Hepatocyte (in vitro differentiated cells): ENCODE results near the gene TRIML2. TPM values are rescaled to one million over a fixed set of nuclear protein-coding genes. Genes with fewer than 3 reads are reported as not detected.

ENCODE experiments used
- DNase-seq: peaks from one replicate; pipeline ENCODE4 v3.0.0-alpha.2; 2016; ENCODE audit warnings: low spot score
- H2AFZ ChIP-seq: fragments of 200-600 bp; sonication (generic); 2 replicates; pipeline ENCODE4 v1.6.0; 2016; ENCODE audit warnings: antibody characterized with exemption, mild to moderate bottlenecking
- H3K27ac ChIP-seq: fragments of 200-600 bp; sonication (generic); 2 replicates; pipeline ENCODE4 v1.5.1; 2016; ENCODE audit warnings: mild to moderate bottlenecking
- H3K27me3 ChIP-seq: fragments of 200-600 bp; sonication (generic); 2 replicates; pipeline ENCODE4 v1.6.1; 2016
- H3K36me3 ChIP-seq: fragments of 200-600 bp; sonication (generic); replicated peaks from 2 replicates; pipeline ENCODE4 v1.5.1; 2016; ENCODE audit warnings: low read depth; ENCODE audit not compliant: insufficient read depth
- H3K4me1 ChIP-seq: fragments of 200-600 bp; sonication (generic); 2 replicates; pipeline ENCODE4 v1.5.1; 2016; ENCODE audit warnings: mild to moderate bottlenecking, moderate library complexity; ENCODE audit not compliant: insufficient read depth
- H3K4me2 ChIP-seq: fragments of 200-600 bp; sonication (generic); 2 replicates; pipeline ENCODE4 v1.6.0; 2016
- H3K4me3 ChIP-seq: fragments of 200-600 bp; sonication (generic); 2 replicates; pipeline ENCODE4 v1.5.1; 2016; ENCODE audit warnings: mild to moderate bottlenecking
- H3K79me2 ChIP-seq: fragments of 200-600 bp; sonication (generic); 2 replicates; pipeline ENCODE4 v1.6.0; 2017; ENCODE audit warnings: mild to moderate bottlenecking
- H3K9me2 ChIP-seq: fragments of 200-600 bp; sonication (generic); replicated peaks from 2 replicates; pipeline ENCODE4 v1.6.0; 2017; ENCODE audit warnings: mild to moderate bottlenecking; ENCODE audit not compliant: insufficient read depth
- H3K9me3 ChIP-seq: fragments of 200-600 bp; sonication (generic); 2 replicates; pipeline ENCODE4 v1.5.1; 2016; ENCODE audit warnings: low read depth, mild to moderate bottlenecking
- H4K20me1 ChIP-seq: fragments of 200-600 bp; sonication (generic); 2 replicates; pipeline ENCODE4 v1.6.0; 2016; ENCODE audit warnings: mild to moderate bottlenecking; ENCODE audit not compliant: insufficient read depth, poor library complexity, severe bottlenecking
- CTCF ChIP-seq: fragments of 200-600 bp; sonication (generic); IDR thresholded peaks from 2 replicates; pipeline ENCODE4 v1.5.1; 2016; ENCODE audit warnings: antibody characterized with exemption, mild to moderate bottlenecking; ENCODE audit not compliant: poor library complexity
- EZH2 ChIP-seq: fragments of 200-600 bp; sonication (generic); IDR thresholded peaks from 2 replicates; pipeline ENCODE4 v1.6.1; 2016; ENCODE audit warnings: antibody characterized with exemption, mild to moderate bottlenecking, borderline replicate concordance
- EZH2phosphoT487 ChIP-seq: fragments of 200-600 bp; sonication (generic); IDR thresholded peaks from one replicate; pipeline ENCODE4 v1.6.1; 2018; ENCODE audit warnings: antibody characterized with exemption, mild to moderate bottlenecking, low read depth, moderate library complexity; ENCODE audit not compliant: unreplicated experiment, severe bottlenecking
- WGBS: methylation state at CpG from one replicate; pipeline ENCODE4 v1.1.6; 2016; ENCODE audit warnings: low lambda C conversion rate; ENCODE audit errors: missing lambda C conversion rate; 5-methylcytosine and 5-hydroxymethylcytosine counted together
- polyA plus RNA-seq: library from polyadenylated mRNA; unstranded; fragments of >200 nt; fragmentation: Nextera tagmentation; extraction: Ambion mirVana; gene quantifications from 2 replicates; pipeline ENCODE4 v1.2.1, GENCODE V29; 2016
- total RNA-seq: library from RNA; depleted of rRNA; stranded (reverse); fragments of >200 nt; gene quantifications from 2 replicates; pipeline ENCODE4 v1.2.3, GENCODE V29; 2014

TRIML2 gene
- total and polyA plus RNA-seq, 2 experiments from 2014 or later, result 0.23 TPM; not detected in 1

- H3K9me3 ChIP-seq, result no peaks in the 10 kb centered on the region
- H3K27me3 ChIP-seq, result no peaks in the 10 kb centered on the region
- no peak overlapping the region for H3K4me3 ChIP-seq
- H2AFZ ChIP-seq, result no peak overlapping the region
- H3K79me2 ChIP-seq, result no peaks in the 10 kb centered on the region
- no peak overlapping the region for H3K27ac ChIP-seq
- no peaks in the 10 kb centered on the region for H4K20me1 ChIP-seq
- H3K4me1 ChIP-seq, result no peaks in the 10 kb centered on the region
- no peak overlapping the region for H3K4me2 ChIP-seq
- H3K36me3 ChIP-seq, result no peaks in the 10 kb centered on the region
- DNase-seq, result no peak
- TF ChIP-seq EZH2phosphoT487 (no peak), CTCF (no peak), EZH2 (no peak)
- WGBS, result 78% methylated on average over 6 of the region's 6 CpGs
- no peaks in the 10 kb centered on the region for H3K9me2 ChIP-seq
Observed at GRCh38 chr4:188147776-188148175, 38.4 kb upstream of the TRIML2 start.

GRCh38 chr4:188147176-188147575 lies 37.8 kb upstream of the TRIML2 start:
- no peak for DNase-seq
- H3K4me2 ChIP-seq, result no peak overlapping the region
- no peak for TF ChIP-seq EZH2
- TF ChIP-seq EZH2phosphoT487, result no peak
- no peak overlapping the region for H2AFZ ChIP-seq
- no peak overlapping the region for H3K4me3 ChIP-seq
- no peaks in the 10 kb centered on the region for H3K79me2 ChIP-seq
- no peaks in the 10 kb centered on the region for H3K9me2 ChIP-seq
- H3K27ac ChIP-seq, result no peak overlapping the region
- H3K9me3 ChIP-seq, result no peaks in the 10 kb centered on the region
- H4K20me1 ChIP-seq, result no peaks in the 10 kb centered on the region
- no peaks in the 10 kb centered on the region for H3K36me3 ChIP-seq
- no peaks in the 10 kb centered on the region for H3K4me1 ChIP-seq
- 86% methylated on average over 10 of the region's 11 CpGs for WGBS
- H3K27me3 ChIP-seq, result no peaks in the 10 kb centered on the region

GRCh38 chr4:188146618-188147017 lies 37.2 kb upstream of the TRIML2 start:
- WGBS, result 56% methylated on average over 11 of the region's 11 CpGs
- no peaks in the 10 kb centered on the region for H3K9me3 ChIP-seq
- H3K27me3 ChIP-seq, result no peaks in the 10 kb centered on the region
- no peaks in the 10 kb centered on the region for H3K36me3 ChIP-seq
- TF ChIP-seq EZH2phosphoT487, result no peak
- TF ChIP-seq EZH2, result no peak
- no peak for TF ChIP-seq CTCF
- no peak overlapping the region for H3K27ac ChIP-seq
- H3K9me2 ChIP-seq, result no peaks in the 10 kb centered on the region
- H3K4me1 ChIP-seq, result no peaks in the 10 kb centered on the region
- H4K20me1 ChIP-seq, result no peaks in the 10 kb centered on the region
- no peaks in the 10 kb centered on the region for H3K79me2 ChIP-seq
- H2AFZ ChIP-seq, result no peak overlapping the region
- no peak overlapping the region for H3K4me3 ChIP-seq
- DNase-seq, result no peak
- no peak overlapping the region for H3K4me2 ChIP-seq

- TF ChIP-seq EZH2, result no peak
- TF ChIP-seq CTCF, result no peak
- TF ChIP-seq EZH2phosphoT487, result no peak
- Histone ChIP-seq H3K9me3 (no peaks in the 10 kb centered on the region), H3K36me3 (no peaks in the 10 kb centered on the region), H3K79me2 (no peaks in the 10 kb centered on the region), H3K4me3 (no peak overlapping the region), H3K27me3 (no peaks in the 10 kb centered on the region), H4K20me1 (no peaks in the 10 kb centered on the region), H3K4me2 (no peak overlapping the region), H2AFZ (no peak overlapping the region), H3K4me1 (no peaks in the 10 kb centered on the region), H3K27ac (no peak overlapping the region), H3K9me2 (no peaks in the 10 kb centered on the region)
- no peak for DNase-seq
- WGBS, result 85% methylated on average over 10 of the region's 10 CpGs
Observed at GRCh38 chr4:188145601-188146000, 36.2 kb upstream of the TRIML2 start.
